ENCODE data around the gene PIP5K1A. TPM values are rescaled to one million over a fixed set of nuclear protein-coding genes. Genes with fewer than 3 reads are reported as not detected.
"Not testable (repeated sequence)": the region's sequence is repeated elsewhere in the genome, so short reads cannot be mapped to it uniquely, and the experiment has no call there.

PIP5K1A gene
- total and polyA plus RNA-seq, 2 donors (not counting 1 experiment from before 2014, with no cell fraction given) = 80.9 to 118 TPM

DNA sequence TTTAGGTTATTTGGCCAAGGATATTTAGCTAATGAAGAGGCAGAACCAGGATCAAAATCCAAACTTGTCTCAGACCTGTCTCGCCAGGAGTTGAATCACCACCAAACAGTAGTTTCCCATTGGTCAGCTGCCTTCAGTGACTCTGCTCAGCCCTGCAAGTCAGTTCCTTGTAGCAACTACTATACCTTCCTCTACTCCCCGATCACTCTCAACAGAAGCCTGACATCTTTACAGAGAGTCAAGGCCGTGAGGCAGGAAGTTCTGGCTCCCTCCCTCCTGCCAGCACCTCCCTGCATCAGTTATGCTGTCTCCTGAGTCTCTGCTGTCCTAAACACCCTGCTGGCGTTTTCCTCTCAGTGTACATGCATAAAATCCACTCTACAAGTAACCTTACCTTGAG is 69.4 kb downstream of the PIP5K1A start:
- Histone ChIP-seq H3K4me2 (ENCODE audit: extremely low read depth, insufficient read depth, low read length) (no peak overlapping the region), H3K27ac (ENCODE audit: insufficient read depth, low read length) (no peak overlapping the region), H3K36me3 (ENCODE audit: control insufficient read depth, insufficient read depth, low read length) (peaks cover 16% of the 10 kb centered on the region), H3K9ac (ENCODE audit: insufficient read depth, low read length) (no peak overlapping the region), H3K79me2 (ENCODE audit: control insufficient read depth, insufficient read depth, low read length) (no peaks in the 10 kb centered on the region), H3K27me3 (ENCODE audit: control insufficient read depth, insufficient read depth, low read length) (no peaks in the 10 kb centered on the region), H2AFZ (ENCODE audit: low read length) (no peak overlapping the region), H3K4me3 (replicated peaks in 1 of 4; ENCODE audit: control extremely low read depth in 1 of 4, insufficient read depth in 1 of 4, low read depth in 3 of 4, low read length in 4 of 4) (no peak overlapping the region), H3K9me3 (ENCODE audit: control insufficient read depth, insufficient read depth, low read depth, low read length) (no peaks in the 10 kb centered on the region), H3K4me1 (ENCODE audit: control insufficient read depth, extremely low read depth, insufficient read depth, low read length) (no peaks in the 10 kb centered on the region), H4K20me1 (ENCODE audit: control insufficient read depth, extremely low read depth, insufficient read depth, low read length) (no peaks in the 10 kb centered on the region)
- no peak for TF ChIP-seq EZH2 (IDR thresholded peaks at IDR 0.05; ENCODE audit: low read length, missing control alignments)
- TF ChIP-seq, protein P1, sequence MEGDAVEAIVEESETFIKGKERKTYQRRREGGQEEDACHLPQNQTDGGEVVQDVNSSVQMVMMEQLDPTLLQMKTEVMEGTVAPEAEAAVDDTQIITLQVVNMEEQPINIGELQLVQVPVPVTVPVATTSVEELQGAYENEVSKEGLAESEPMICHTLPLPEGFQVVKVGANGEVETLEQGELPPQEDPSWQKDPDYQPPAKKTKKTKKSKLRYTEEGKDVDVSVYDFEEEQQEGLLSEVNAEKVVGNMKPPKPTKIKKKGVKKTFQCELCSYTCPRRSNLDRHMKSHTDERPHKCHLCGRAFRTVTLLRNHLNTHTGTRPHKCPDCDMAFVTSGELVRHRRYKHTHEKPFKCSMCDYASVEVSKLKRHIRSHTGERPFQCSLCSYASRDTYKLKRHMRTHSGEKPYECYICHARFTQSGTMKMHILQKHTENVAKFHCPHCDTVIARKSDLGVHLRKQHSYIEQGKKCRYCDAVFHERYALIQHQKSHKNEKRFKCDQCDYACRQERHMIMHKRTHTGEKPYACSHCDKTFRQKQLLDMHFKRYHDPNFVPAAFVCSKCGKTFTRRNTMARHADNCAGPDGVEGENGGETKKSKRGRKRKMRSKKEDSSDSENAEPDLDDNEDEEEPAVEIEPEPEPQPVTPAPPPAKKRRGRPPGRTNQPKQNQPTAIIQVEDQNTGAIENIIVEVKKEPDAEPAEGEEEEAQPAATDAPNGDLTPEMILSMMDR (conservative IDR thresholded peaks at IDR 0.05 in 1 of 2, IDR thresholded peaks at IDR 0.05 in 1 of 2; ENCODE audit: low read depth in 1 of 2, low read length in 2 of 2) = no peak
- DNase-seq (ENCODE audit: low read depth in 2 of 2) = no peak

DNA sequence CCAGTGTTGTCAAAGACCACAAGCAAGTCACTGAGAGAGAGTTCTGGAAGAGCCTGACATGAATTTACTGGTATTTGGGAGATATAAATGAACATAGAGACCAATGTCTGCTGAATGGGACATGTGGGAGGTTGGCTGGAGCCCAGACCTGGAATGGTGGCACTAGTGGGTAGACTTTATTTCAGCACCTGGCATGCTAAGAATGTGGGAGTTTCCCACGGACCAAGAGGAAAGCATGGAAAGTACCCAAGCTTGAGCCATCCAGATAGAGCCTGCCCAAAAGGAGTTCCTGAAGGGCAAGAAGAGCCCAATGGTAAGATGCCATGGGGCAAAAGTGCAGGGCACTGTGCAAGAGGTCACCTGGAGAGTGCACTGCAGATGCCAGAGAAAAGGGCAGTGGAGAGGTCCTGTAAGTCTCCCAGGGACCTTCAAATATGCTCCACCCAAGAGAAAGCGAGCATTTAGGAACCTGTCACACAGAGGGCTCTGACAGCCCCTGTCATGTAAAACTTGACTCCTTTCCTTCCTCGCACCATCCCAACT is 75.6 kb downstream of the PIP5K1A start:
- no peak overlapping the region for H3K4me3 ChIP-seq (replicated peaks in 1 of 4; ENCODE audit: control extremely low read depth in 1 of 4, insufficient read depth in 1 of 4, low read depth in 3 of 4, low read length in 4 of 4)
- no peak overlapping the region for H3K4me2 ChIP-seq (ENCODE audit: extremely low read depth, insufficient read depth, low read length)
- H4K20me1 ChIP-seq (ENCODE audit: control insufficient read depth, extremely low read depth, insufficient read depth, low read length) = no peaks in the 10 kb centered on the region
- TF ChIP-seq EZH2 (IDR thresholded peaks at IDR 0.05; ENCODE audit: low read length, missing control alignments) = no peak
- TF ChIP-seq, protein P1 (conservative IDR thresholded peaks at IDR 0.05 in 1 of 2, IDR thresholded peaks at IDR 0.05 in 1 of 2; ENCODE audit: low read depth in 1 of 2, low read length in 2 of 2) = no peak
- H3K4me1 ChIP-seq (ENCODE audit: control insufficient read depth, extremely low read depth, insufficient read depth, low read length) = no peaks in the 10 kb centered on the region
- no peaks in the 10 kb centered on the region for H3K79me2 ChIP-seq (ENCODE audit: control insufficient read depth, insufficient read depth, low read length)
- no peaks in the 10 kb centered on the region for H3K27me3 ChIP-seq (ENCODE audit: control insufficient read depth, insufficient read depth, low read length)
- no peak overlapping the region for H3K27ac ChIP-seq (ENCODE audit: insufficient read depth, low read length)
- DNase-seq (ENCODE audit: low read depth in 2 of 2) = no peak
- no peak overlapping the region for H2AFZ ChIP-seq (ENCODE audit: low read length)
- H3K36me3 ChIP-seq (ENCODE audit: control insufficient read depth, insufficient read depth, low read length) = no peaks in the 10 kb centered on the region
- no peak overlapping the region for H3K9ac ChIP-seq (ENCODE audit: insufficient read depth, low read length)
- H3K9me3 ChIP-seq (ENCODE audit: control insufficient read depth, insufficient read depth, low read depth, low read length) = no peaks in the 10 kb centered on the region

DNA sequence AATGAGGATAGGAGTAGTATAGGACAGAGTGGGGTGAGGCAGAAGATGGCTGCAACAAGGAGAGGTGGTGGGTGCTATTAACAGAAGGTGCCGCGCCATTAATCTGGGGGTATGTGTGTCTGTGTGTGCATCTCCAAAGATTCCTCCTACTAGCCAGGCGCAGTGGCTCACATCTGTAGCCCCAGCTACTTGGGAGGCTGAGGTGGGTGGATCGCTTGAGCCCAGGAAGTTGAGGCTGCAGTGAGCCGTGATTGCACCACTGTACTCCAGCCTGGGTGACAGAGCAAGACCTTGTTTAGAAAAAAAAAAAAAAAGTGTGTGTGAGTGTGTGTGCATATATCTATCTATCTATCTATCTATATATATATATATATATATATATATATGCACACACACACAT is 77.0 kb downstream of the PIP5K1A start:
- DNase-seq (ENCODE audit: low read depth in 2 of 2); H3K27me3 ChIP-seq (ENCODE audit: control insufficient read depth, insufficient read depth, low read length); H4K20me1 ChIP-seq (ENCODE audit: control insufficient read depth, extremely low read depth, insufficient read depth, low read length); H3K27ac ChIP-seq (ENCODE audit: insufficient read depth, low read length); H3K79me2 ChIP-seq (ENCODE audit: control insufficient read depth, insufficient read depth, low read length); H3K4me2 ChIP-seq (ENCODE audit: extremely low read depth, insufficient read depth, low read length); H3K4me3 ChIP-seq (replicated peaks in 1 of 4; ENCODE audit: control extremely low read depth in 1 of 4, insufficient read depth in 1 of 4, low read depth in 3 of 4, low read length in 4 of 4); H3K36me3 ChIP-seq (ENCODE audit: control insufficient read depth, insufficient read depth, low read length); H2AFZ ChIP-seq (ENCODE audit: low read length); H3K4me1 ChIP-seq (ENCODE audit: control insufficient read depth, extremely low read depth, insufficient read depth, low read length); H3K9me3 ChIP-seq (ENCODE audit: control insufficient read depth, insufficient read depth, low read depth, low read length); H3K9ac ChIP-seq (ENCODE audit: insufficient read depth, low read length): not testable (repeated sequence)

Data from fibroblast of lung (primary cell).